Kidney (tissue), 14 donors: ENCODE data around the gene ASPHD2. TPM values are rescaled to one million over a fixed set of nuclear protein-coding genes. Genes with fewer than 3 reads are reported as not detected.

Experiments used
- DNase-seq, 5 donors: peaks; one replicate each; pipeline ENCODE4 v3.0.0-alpha.2; 2013 to 2020
- FAIRE-seq: peaks from 2 replicates; lab custom pipeline; 2012; peaks lifted over from hg19 to GRCh38; lab: Jason Lieb, UNC
- H3K27ac ChIP-seq, 2 donors: one replicate each; pipeline ENCODE4 v1.7.0; 2013; ENCODE audit warnings: low read depth in 2 of 2, low read length in 2 of 2, inconsistent platforms in 1 of 2
- H3K27me3 ChIP-seq: one replicate; pipeline ENCODE4 v1.7.1; 2013; ENCODE audit warnings: low read length, inconsistent platforms; ENCODE audit not compliant: control insufficient read depth, insufficient read depth
- H3K36me3 ChIP-seq, 3 donors: one replicate each; pipeline versions ENCODE4 v1.7.0 to v1.7.1; 2013; ENCODE audit warnings: low read length in 3 of 3, control low read depth in 1 of 3, inconsistent platforms in 1 of 3; ENCODE audit not compliant: insufficient read depth in 3 of 3, control insufficient read depth in 2 of 3
- H3K4me1 ChIP-seq, 3 donors: one replicate each; pipeline versions ENCODE4 v1.7.0 to v1.7.1; 2013; ENCODE audit warnings: low read length in 3 of 3, inconsistent platforms in 1 of 3, low read depth in 1 of 3; ENCODE audit not compliant: control insufficient read depth in 2 of 3, insufficient read depth in 2 of 3
- H3K4me3 ChIP-seq, 3 donors: one replicate each; pipeline versions ENCODE4 v1.7.0 to v1.8.1; 2013; ENCODE audit warnings: low read length in 3 of 3, control low read depth in 1 of 3, inconsistent platforms in 1 of 3
- H3K9ac ChIP-seq, 3 donors: one replicate each; pipeline versions ENCODE4 v1.7.0 to v1.7.1; 2013; ENCODE audit warnings: low read length in 3 of 3, control low read depth in 1 of 3, inconsistent platforms in 1 of 3
- H3K9me3 ChIP-seq, 3 donors: one replicate each; pipeline versions ENCODE4 v1.7.0 to v1.7.1; 2013; ENCODE audit warnings: low read length in 3 of 3, control low read depth in 1 of 3, inconsistent platforms in 1 of 3; ENCODE audit not compliant: control insufficient read depth in 2 of 3, insufficient read depth in 1 of 3
- intact Hi-C: fragments of 100-400 bp; cut with DNase I; formaldehyde crosslinking; loops from one replicate; pipeline ENCODE4 v1.11.1; 2022
- polyA plus RNA-seq: library from polyadenylated mRNA; stranded (reverse); fragments of 350-450 nt; fragmentation: Illumina TruSeq; extraction: RNeasy Lipid Tissue Mini Kit (QIAGEN cat#74804); gene quantifications from one replicate; pipeline ENCODE4 v1.2.3, GENCODE V29; 2014; ENCODE audit warnings: low read depth, low replicate concordance; ENCODE audit not compliant: insufficient read depth
- total RNA-seq: library from RNA; stranded (reverse); fragmentation: NEBNext Ultra II Directional; extraction: Animal tissue kit (Norgen Biotek cat#: 25700); gene quantifications from one replicate; pipeline ENCODE4 v1.2.1, GENCODE V29; 2021
- TF ChIP-seq, protein P1 (sequence below): IDR thresholded peaks from 3 replicates; pipeline ENCODE4 v1.5.1; 2012; ENCODE audit warnings: mild to moderate bottlenecking, moderate library complexity, borderline replicate concordance; ENCODE audit not compliant: insufficient read depth; ENCODE audit errors: extremely low read depth
- donor health status: control.
- donor health status: control.
- donor health status: control.
- donor health status: control.
- donor health status: control.
- donor health status: DM: yes; HTN: yes; CAD: no.
- donor health status: Normal renal cell carcinoma (clear cell type).

ASPHD2 gene
- total and polyA plus RNA-seq, 2 donors from 2014 or later: 3.3 to 4.5 TPM

DNA sequence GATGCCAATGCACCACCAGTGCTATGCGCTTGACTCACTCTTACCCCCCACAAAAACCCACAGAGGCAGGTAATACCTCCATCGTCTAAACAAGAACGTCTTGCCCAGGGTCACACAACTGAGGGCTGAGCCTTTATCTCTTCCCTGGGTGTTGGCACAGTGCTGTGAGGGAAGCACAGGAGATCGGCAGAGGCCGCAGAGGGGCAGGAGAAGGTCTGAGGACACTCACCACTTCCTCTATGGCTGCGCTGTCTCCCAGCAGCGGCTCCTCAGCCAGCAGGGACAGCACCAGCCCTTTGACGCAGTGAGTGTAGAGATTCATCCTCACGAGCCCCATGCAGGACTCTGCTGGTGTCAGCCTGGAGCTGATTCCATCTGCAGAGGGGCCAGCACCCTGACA is 34.6 kb downstream of the ASPHD2 start:
- TF ChIP-seq, protein P1, sequence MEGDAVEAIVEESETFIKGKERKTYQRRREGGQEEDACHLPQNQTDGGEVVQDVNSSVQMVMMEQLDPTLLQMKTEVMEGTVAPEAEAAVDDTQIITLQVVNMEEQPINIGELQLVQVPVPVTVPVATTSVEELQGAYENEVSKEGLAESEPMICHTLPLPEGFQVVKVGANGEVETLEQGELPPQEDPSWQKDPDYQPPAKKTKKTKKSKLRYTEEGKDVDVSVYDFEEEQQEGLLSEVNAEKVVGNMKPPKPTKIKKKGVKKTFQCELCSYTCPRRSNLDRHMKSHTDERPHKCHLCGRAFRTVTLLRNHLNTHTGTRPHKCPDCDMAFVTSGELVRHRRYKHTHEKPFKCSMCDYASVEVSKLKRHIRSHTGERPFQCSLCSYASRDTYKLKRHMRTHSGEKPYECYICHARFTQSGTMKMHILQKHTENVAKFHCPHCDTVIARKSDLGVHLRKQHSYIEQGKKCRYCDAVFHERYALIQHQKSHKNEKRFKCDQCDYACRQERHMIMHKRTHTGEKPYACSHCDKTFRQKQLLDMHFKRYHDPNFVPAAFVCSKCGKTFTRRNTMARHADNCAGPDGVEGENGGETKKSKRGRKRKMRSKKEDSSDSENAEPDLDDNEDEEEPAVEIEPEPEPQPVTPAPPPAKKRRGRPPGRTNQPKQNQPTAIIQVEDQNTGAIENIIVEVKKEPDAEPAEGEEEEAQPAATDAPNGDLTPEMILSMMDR: no peak
- H3K4me1 ChIP-seq: peaks cover 0 to 15% (median 10%) of the 10 kb centered on the region in 3 donors
- no peak overlapping the region for H3K27ac ChIP-seq
- H3K27me3 ChIP-seq: no peaks in the 10 kb centered on the region
- peaks cover 16 to 52% (median 39%) of the 10 kb centered on the region in 3 donors for H3K36me3 ChIP-seq
- no peaks in the 10 kb centered on the region for H3K9me3 ChIP-seq
- DNase-seq (no peak), FAIRE-seq (no peak)
- no peak overlapping the region for H3K9ac ChIP-seq
- no peak overlapping the region for H3K4me3 ChIP-seq
- intact Hi-C loops: no loop called here

DNA sequence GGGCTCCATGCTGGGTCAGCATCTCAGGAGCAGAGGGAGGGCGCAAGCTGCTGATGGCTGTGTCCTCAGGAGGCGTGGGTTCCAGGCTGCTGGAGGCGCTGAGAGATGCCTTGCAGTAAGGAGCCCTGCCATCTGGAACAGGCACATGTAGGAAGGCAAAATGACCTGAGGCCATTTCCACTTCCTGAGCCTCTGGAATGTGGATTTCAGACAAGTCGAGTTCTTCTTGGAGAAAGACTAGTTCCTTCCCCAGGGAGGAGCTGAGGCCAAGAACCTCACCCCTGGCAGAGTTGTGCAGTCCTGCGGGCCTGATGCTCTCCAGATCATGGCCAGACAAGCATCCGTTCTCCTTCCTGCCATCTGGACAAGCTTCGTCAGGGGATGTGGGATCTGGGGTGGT is 35.3 kb downstream of the ASPHD2 start:
- Histone ChIP-seq H3K9ac (no peak overlapping the region), H3K4me3 (no peak overlapping the region), H3K27me3 (no peaks in the 10 kb centered on the region), H3K9me3 (no peaks in the 10 kb centered on the region), H3K27ac (no peak overlapping the region), H3K4me1 (peaks cover 0 to 15% (median 10%) of the 10 kb centered on the region in 3 donors), H3K36me3 (peaks cover 18 to 54% (median 41%) of the 10 kb centered on the region in 3 donors)
- intact Hi-C loops: no loop called here
- FAIRE-seq (no peak), DNase-seq (peak in 1 of 5 donors; percentile 12)
- TF ChIP-seq, protein P1: no peak

- H3K4me1 ChIP-seq: peaks cover 0 to 15% (median 10%) of the 10 kb centered on the region in 3 donors
- no peak for DNase-seq
- FAIRE-seq: no peak
- no peaks in the 10 kb centered on the region for H3K27me3 ChIP-seq
- no peaks in the 10 kb centered on the region for H3K9me3 ChIP-seq
- no peak overlapping the region for H3K9ac ChIP-seq
- no peak overlapping the region for H3K27ac ChIP-seq
- intact Hi-C loops: no loop called here
- TF ChIP-seq, protein P1: no peak
- no peak overlapping the region for H3K4me3 ChIP-seq
- H3K36me3 ChIP-seq: peaks cover 18 to 59% (median 46%) of the 10 kb centered on the region in 3 donors
These were observed 37.1 kb downstream of the ASPHD2 start for GRCh38 chr22:26466196-26466595.

DNA sequence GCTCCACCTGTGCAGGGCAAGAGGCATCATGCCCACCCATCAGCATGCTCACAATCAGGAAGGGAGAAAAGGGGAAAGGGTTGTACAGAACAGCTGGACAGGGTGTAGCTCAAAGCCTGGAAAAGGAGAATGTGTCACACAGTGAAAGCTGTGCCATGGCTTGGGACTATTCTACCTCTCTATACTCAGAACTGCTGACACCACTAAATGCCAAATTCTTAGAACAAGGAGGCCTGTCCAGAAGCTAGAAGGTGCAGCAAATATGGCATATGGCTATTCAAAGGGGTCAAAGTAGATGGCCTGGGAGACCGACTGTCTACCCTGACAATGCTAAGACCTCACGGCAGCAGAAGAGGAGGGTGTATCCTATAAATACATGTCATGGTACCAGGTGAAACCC is 41.7 kb downstream of the ASPHD2 start:
- Histone ChIP-seq H3K27me3 (no peaks in the 10 kb centered on the region), H3K9me3 (no peaks in the 10 kb centered on the region), H3K36me3 (peaks cover 11 to 63% (median 46%) of the 10 kb centered on the region in 3 donors), H3K4me3 (no peak overlapping the region), H3K9ac (no peak overlapping the region), H3K27ac (no peak overlapping the region), H3K4me1 (no peaks in the 10 kb centered on the region)
- TF ChIP-seq, protein P1: no peak
- intact Hi-C loops: no loop called here
- DNase-seq (no peak), FAIRE-seq (no peak)
